Measurements from ENCODE around the gene CCDC107. TPM values are rescaled to one million over a fixed set of nuclear protein-coding genes. Genes with fewer than 3 reads are reported as not detected.
"Not testable (repeated sequence)": the region's sequence is repeated elsewhere in the genome, so short reads cannot be mapped to it uniquely, and the experiment has no call there.

The CCDC107 gene
- total and polyA plus RNA-seq, 8 donors, result 9.2 to 25.6 (median 11.6) TPM

DNA sequence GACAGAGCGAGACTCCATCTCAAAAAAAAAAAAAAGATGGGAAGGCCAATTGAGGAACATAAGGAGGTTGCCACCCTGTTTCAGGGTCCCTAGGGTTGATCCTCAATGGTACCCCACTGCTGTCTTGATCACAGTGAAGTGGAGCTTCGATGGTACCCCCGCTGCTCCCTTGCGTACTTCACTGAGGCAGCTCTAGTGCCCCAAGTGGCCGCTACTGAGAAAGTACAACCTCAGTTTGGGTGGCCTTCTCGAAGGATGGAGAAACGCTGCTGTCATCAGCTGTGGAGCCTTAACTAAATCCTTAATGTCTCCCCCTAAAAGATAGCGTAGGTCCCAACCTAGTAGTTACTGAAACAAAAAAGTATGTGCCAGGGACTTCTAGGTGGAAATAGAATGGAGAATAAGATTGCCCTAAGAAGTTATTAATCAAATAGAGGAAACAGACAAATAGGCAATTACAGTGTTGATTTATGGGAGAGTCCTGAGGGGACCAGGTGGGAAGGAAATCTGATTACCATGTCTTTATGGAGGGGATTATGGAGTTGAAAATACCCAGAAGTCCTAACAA, 46.8 kb upstream of the CCDC107 start:
- intact Hi-C loops (cut with DNase I), result no loop called here
- H3K4me1 ChIP-seq, result peaks cover 9 to 11% of the 10 kb centered on the region in 2 donors
- peak in 1 of 4 donors; percentile 35 for DNase-seq
- H3K36me3 ChIP-seq, result peaks cover 0 to 30% of the 10 kb centered on the region in 2 donors
- no peak overlapping the region for H3K4me3 ChIP-seq
- peaks cover 0 to 1% of the 10 kb centered on the region in 2 donors for H3K27me3 ChIP-seq
- H3K27ac ChIP-seq, result no peak overlapping the region
- peak; percentile 66 for ATAC-seq
- H3K9me3 ChIP-seq, result no peaks in the 10 kb centered on the region
- TF ChIP-seq, protein P1, sequence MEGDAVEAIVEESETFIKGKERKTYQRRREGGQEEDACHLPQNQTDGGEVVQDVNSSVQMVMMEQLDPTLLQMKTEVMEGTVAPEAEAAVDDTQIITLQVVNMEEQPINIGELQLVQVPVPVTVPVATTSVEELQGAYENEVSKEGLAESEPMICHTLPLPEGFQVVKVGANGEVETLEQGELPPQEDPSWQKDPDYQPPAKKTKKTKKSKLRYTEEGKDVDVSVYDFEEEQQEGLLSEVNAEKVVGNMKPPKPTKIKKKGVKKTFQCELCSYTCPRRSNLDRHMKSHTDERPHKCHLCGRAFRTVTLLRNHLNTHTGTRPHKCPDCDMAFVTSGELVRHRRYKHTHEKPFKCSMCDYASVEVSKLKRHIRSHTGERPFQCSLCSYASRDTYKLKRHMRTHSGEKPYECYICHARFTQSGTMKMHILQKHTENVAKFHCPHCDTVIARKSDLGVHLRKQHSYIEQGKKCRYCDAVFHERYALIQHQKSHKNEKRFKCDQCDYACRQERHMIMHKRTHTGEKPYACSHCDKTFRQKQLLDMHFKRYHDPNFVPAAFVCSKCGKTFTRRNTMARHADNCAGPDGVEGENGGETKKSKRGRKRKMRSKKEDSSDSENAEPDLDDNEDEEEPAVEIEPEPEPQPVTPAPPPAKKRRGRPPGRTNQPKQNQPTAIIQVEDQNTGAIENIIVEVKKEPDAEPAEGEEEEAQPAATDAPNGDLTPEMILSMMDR (IDR thresholded peaks at IDR 0.05), result peak; percentile 49 to 70

DNA sequence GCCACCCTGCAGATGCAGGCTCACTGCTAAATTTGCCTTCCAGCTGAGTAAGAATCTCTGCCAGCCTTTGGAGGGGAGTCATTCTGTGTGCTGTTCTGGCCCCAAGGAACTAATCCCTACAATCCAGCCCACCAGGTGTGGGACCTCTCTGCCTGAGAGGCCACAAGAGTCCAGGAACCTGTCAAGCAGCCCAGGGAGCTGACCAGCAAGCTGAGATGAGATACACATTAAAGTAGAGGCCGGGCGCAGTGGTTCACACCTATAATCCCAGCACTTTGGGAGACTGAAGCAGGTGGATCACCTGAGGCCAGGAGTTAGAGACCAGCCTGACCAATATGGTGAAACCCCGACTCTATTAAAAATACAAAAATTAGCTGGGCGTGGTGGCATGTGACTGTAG, 46.0 kb upstream of the CCDC107 start:
- H3K4me3 ChIP-seq; H3K27me3 ChIP-seq; DNase-seq; ATAC-seq; H3K27ac ChIP-seq; H3K9me3 ChIP-seq; intact Hi-C loops (cut with DNase I): not testable (repeated sequence)
- Histone ChIP-seq H3K36me3 (peaks cover 0 to 30% of the 10 kb centered on the region in 2 donors), H3K4me1 (peaks cover 4 to 11% of the 10 kb centered on the region in 2 donors)

DNA sequence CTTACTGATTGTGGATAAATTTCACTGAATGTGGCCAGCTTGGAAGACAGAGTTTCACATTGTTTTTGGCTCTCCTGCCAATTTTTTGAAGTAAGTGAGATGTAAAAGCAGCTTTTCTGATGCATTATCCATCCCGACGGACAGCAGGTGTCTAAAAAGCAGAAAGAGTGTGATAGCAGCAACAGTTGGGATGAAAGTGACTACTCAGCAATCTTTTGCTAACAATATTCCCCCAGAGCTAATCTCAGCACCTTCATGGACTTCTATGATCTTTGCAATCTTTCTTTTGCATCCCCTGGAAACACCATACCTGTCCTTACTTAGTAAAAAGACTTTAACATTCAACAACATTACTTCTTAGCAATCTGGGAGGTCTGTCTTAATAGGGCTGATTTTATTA, 45.2 kb upstream of the CCDC107 start:
- ATAC-seq, result no peak
- DNase-seq, result no peak

DNA sequence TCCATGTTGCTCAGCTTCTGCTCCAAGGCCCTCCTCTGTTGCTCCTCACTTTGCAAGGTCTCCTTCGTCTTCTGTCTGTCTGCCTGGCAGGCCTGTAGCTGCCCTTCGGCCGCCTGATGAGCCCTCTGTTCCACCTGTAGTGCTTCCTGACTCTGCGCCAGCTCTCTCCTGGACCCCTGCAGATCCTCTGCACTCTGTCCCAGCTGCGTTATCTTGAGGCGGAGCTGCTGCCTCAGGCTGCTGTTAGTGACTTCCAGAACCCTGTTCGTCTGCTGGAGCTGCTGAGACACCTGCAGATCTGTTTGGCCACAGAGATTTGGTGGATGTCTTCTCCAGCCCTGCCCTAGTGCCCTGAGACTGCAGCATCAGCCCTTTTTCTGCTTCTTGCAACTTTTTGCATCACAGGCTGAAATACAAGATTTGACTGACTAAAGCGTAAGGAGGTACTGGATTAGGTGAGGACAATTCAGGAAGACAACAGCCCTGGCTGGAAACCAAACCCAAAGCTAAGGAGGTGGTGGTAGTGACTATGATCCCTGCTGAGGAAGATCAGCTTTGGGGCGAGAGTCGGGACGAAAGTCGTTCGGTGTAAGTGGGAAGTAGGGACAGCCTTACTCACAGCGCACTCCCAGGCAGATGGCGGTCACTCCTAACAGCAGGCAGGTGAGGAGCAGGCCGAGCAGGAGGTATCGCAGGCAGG, 42.0 kb upstream of the CCDC107 start:
- ATAC-seq, result no peak
- peaks cover 6 to 34% of the 10 kb centered on the region in 2 donors for H3K4me1 ChIP-seq
- H3K36me3 ChIP-seq, result no peaks in the 10 kb centered on the region
- DNase-seq, result no peak
- no peak overlapping the region for H3K27ac ChIP-seq
- intact Hi-C loops (cut with DNase I), result no loop called here
- peaks cover 0 to 8% of the 10 kb centered on the region in 2 donors for H3K27me3 ChIP-seq
- TF ChIP-seq, protein P1 (IDR thresholded peaks at IDR 0.05), result no peak
- no peaks in the 10 kb centered on the region for H3K9me3 ChIP-seq
- no peak overlapping the region for H3K4me3 ChIP-seq

More for the DNA sequence above, 45.2 kb upstream of the CCDC107 start:
- Histone ChIP-seq H3K36me3 (peaks cover 0 to 24% of the 10 kb centered on the region in 2 donors), H3K27ac (no peak overlapping the region), H3K4me1 (peaks cover 6 to 16% of the 10 kb centered on the region in 2 donors), H3K4me3 (no peak overlapping the region), H3K27me3 (peaks cover 0 to 8% of the 10 kb centered on the region in 2 donors), H3K9me3 (no peaks in the 10 kb centered on the region)
- intact Hi-C loops (cut with DNase I), result no loop called here
- TF ChIP-seq, protein P1 (IDR thresholded peaks at IDR 0.05), result no peak

DNA sequence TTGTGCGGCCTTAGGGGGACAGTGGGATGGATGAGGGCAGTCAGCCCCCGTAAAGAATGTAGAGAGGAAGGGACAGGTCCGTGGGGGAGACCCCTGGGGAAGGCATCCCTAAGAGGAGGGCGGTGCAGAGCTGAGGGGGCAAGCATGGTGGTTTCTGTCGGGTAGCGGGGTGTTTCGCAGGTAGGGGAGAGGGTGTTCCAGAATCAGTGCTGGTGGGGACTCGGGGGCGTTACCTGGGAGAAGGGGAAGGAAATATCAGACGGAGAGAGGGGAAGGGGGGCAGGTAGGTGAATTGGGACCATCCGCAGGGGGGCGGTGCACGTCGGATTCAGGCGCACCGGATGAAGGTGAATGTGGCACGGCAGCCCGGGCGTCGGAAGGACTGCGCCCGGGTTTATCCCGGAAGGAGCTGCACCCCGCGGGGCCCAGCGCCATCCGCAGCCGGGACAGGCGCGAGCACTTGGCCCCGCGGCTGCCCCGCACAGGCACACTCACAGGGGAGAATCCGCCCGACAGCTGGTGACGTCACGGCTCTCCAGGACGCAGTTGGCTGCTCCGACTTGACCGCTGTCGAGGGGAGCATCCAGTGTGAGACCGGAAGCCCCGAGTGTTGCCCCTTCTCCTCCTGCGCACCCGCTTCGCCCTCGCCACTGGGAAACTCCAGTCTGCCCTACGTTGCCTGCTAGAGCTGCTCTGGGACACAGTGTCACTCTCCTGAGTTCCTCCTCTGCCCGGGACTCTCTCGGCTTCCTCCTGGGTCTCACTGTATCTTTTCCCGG, 41.2 kb upstream of the CCDC107 start:
- Histone ChIP-seq H3K9me3 (no peaks in the 10 kb centered on the region), H3K27me3 (peaks cover 0 to 8% of the 10 kb centered on the region in 2 donors), H3K4me1 (peaks cover 6 to 34% of the 10 kb centered on the region in 2 donors), H3K4me3 (peak overlapping the region; percentile 19 to 39), H3K36me3 (no peaks in the 10 kb centered on the region), H3K27ac (peak overlapping the region in 1 of 2 donors; percentile 28)
- DNase-seq, result peak; percentile 33 to 93 (median 78)
- intact Hi-C loops (cut with DNase I), result no loop called here
- ATAC-seq, result peak; percentile 78
- TF ChIP-seq, protein P1 (IDR thresholded peaks at IDR 0.05), result no peak

Measured in left lung (tissue), 10 donors.